Left hindlimb (tissue), 1 donor: ENCODE data around the gene LDHB.
"Not testable (repeated sequence)": the region's sequence is repeated elsewhere in the genome, so short reads cannot be mapped to it uniquely, and the experiment has no call there.

Source experiments
- DNase-seq: peaks from one replicate; pipeline ENCODE4 v3.0.0-alpha.2; 2018

LDHB gene

GRCh38 chr12:21657326-21658077 lies at the start of gene LDHB:
LDHB (minus strand) TSS chr12:21657842; CDS start chr12:21654671, 3,171 bp downstream.
- peak; percentile 97 for DNase-seq

GRCh38 chr12:21704847-21705246 lies 47.2 kb upstream of the LDHB start:
- no peak for DNase-seq

DNA sequence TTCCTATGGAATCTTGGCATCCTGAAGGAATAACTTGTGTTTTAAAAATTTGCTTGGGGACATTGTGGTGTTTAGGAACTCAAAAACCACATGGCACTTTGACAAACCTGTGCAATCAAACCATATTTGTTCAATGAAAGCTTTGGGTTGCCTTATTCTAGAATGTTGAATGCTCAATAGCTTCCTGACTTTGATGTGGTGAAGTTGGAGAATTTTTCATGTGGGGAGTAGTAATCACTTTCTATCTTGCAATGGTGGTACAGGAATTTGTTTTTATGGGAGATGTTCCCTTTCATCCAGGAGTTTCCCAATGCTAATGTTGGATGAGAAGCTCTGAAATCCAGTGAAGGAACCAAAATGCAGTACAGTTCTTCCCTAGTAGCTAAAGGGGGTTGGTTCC lies 42.2 kb upstream of the LDHB start:
- no peak for DNase-seq

DNA sequence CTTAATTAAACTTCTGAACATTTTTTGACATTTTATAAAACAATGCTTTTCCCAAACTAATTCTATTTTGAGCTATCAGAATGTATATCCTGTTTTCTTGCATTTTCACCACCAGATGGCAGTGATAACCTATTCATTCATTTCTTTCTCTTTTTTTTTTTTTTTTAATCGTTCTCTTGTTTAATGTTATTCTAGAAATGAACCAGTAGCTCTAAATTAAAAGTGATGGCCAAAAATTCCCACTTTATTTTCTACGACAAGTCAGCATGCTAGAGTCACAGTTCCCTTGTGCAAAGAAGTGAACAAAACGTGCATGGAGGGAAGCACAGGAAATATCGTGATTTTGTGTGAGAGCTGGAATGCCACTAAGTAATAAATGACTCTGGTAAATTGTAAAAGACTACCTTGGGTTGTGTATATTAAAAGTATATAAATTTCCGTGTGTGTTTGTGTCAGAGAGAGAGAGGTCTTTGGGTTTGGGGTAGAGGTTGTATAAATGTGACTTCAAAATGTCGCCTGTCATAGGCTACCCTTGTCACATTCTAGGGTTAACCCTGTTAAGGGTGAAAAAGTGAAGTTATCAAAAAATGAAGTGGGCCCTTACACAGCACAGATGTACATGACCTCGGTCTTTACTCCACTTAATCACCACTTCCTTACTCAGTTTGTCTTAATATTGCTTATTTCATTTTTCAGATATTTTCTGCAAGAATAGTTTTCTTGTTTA lies 40.4 kb upstream of the LDHB start:
- no peak for DNase-seq

DNA sequence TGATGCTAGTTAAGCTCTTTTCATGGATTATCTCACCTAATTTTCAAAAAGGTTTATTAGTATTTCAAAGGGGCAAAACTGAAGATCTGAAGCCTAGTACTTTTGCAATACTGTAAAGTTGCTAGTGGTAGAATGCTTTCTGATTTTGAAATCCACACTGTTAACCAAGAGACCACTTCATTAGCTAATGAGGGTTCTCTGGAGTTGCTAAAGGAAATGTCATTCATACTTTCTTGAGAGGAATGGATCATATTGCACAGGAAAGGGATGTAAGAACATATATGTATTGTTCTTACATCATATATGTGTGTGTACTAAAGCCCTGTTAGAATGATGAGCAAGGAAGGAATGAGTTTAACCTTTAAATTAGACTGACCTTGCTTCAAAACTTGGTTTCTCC lies 39.0 kb upstream of the LDHB start:
- no peak for DNase-seq

- DNase-seq, result peak; percentile 68
Measured at GRCh38 chr12:21695986-21696385, 38.3 kb upstream of the LDHB start.

DNA sequence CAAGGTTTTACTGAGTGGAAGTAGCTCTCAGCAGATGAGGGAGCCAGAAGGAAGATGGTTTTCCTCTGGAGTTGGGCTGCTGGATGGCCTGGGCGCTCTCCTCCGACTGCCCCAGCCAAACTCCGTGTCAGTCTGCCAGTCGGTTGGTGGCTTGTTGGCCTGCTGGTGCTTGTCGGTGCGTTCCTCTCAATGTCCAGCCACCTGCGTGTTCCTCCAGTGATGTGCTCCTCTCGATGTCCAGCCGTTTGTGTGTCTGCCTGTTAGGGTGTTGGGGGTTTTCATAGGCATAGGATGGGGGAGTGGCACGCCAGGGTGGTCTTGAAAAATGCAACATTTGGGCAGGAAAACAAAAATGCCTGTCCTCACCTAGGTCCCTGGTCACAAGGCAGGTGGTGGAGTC lies 37.0 kb upstream of the LDHB start:
- DNase-seq, result no peak

- DNase-seq, result no peak
Measured at GRCh38 chr12:21691515-21691914, 33.9 kb upstream of the LDHB start.

- no peak for DNase-seq
Measured at GRCh38 chr12:21690704-21691368, 33.2 kb upstream of the LDHB start.

- no peak for DNase-seq
Measured at GRCh38 chr12:21683115-21683514, 25.5 kb upstream of the LDHB start.

GRCh38 chr12:21678959-21679358 lies 21.3 kb upstream of the LDHB start:
- no peak for DNase-seq

GRCh38 chr12:21677622-21678277 lies 20.1 kb upstream of the LDHB start:
- no peak for DNase-seq

DNA sequence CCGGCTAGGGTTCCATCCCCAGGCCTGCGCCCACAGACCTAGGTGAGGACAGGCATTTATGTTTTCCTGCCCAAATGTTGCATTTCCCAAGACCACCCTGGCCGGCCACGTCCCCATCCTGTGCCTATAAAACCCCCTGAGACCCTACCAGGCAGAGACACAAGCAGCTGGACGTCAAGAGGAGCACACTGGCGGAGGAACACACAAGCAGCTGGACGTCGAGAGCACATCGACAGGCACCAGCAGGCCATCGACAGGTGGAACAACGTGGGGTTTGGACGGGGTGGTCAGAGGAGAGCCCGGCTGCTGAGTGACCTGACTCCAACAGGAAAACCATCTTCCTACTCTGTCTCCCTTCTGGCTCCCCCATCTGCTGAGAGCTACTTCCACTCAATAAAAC lies 19.6 kb upstream of the LDHB start:
- no peak for DNase-seq

- DNase-seq, result no peak
Measured at GRCh38 chr12:21676776-21677175, 19.1 kb upstream of the LDHB start.

DNA sequence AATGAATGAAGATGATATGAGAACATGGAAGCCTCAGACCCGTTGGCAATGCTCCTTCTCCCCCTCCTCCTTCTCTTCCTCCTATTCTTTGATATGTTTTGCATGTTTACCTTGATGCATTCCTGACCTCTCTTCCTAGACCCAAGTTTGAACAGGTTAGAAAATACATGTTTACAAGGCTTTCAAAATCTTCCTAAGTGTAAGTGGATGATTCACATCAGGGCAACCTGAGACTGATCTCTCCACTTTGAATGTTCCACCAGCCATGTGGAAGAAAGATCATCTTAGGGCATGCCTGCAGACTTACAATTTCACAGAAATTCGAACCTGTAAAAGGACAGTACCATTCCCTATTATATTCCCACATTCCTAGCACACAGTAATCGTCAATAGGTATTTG lies 18.0 kb upstream of the LDHB start:
- no peak for DNase-seq

GRCh38 chr12:21675096-21675495 lies 17.5 kb upstream of the LDHB start:
- DNase-seq, result no peak

- not testable (repeated sequence) for DNase-seq
Measured at GRCh38 chr12:21673830-21674552, 16.3 kb upstream of the LDHB start.

GRCh38 chr12:21672146-21672545 lies 14.5 kb upstream of the LDHB start:
- no peak for DNase-seq

DNA sequence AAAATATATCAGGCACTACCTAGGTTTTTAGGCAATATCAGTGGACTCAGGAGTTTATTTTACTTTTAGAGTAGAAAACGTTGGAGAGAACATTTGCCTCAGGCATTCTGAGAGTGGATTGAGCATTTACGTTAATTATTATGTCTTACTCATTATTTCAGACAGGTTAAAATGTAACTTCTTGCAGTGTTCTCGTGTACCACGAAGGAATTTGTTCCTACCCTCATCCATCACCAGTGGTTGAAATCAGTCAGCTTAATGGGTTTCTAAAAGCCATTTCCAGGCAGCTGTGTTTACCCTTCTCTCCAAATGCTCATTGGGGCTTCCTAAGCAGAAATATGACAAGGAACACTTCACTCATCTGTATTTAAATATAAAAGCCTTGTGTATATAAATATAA lies 9.1 kb upstream of the LDHB start:
- no peak for DNase-seq

GRCh38 chr12:21665816-21666215 lies 8.2 kb upstream of the LDHB start:
- DNase-seq, result no peak

- no peak for DNase-seq
Measured at GRCh38 chr12:21662122-21662792, 4.6 kb upstream of the LDHB start.
